ENCODE data around the gene TNIP1. TPM values are rescaled to one million over a fixed set of nuclear protein-coding genes. Genes with fewer than 3 reads are reported as not detected.

Gene TNIP1
- total RNA-seq, 4 donors from 2014 or later, result 63.9 to 296 (median 223) TPM

DNA sequence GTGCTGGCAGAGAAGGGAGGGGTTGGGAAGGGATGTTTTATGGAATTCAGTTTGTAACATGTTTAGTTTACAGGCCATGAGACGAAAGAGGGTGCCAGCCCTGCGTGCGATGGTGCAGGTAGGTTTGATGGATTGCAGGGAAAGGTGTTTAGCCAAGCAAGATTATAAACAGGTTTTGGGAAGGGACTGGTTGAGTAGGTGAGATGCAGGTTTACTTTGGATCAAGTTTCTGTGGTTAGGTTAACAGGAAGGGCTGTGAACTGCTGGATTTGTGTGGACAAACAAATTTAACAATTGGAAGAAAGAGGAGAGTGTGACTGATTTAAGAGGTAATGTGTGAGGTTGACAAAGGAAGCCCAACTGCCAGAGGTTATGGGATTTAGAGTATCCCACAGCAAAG lies 93.1 kb downstream of the TNIP1 start:
- H3K27ac ChIP-seq, result no peak overlapping the region
- H3K9me3 ChIP-seq, result no peaks in the 10 kb centered on the region
- H3K36me3 ChIP-seq, result no peaks in the 10 kb centered on the region
- intact Hi-C loops (cut with DNase I; ENCODE audit: low total_unique reads), result no loop called here
- H3K27me3 ChIP-seq, result no peaks in the 10 kb centered on the region
- no peak for TF ChIP-seq POLR2A (IDR thresholded peaks at IDR 0.05)
- no peak for TF ChIP-seq POLR2AphosphoS5 (IDR thresholded peaks at IDR 0.05)
- no peak for TF ChIP-seq EP300 (IDR thresholded peaks at IDR 0.05; ENCODE audit: low read depth)
- TF ChIP-seq, protein P1, sequence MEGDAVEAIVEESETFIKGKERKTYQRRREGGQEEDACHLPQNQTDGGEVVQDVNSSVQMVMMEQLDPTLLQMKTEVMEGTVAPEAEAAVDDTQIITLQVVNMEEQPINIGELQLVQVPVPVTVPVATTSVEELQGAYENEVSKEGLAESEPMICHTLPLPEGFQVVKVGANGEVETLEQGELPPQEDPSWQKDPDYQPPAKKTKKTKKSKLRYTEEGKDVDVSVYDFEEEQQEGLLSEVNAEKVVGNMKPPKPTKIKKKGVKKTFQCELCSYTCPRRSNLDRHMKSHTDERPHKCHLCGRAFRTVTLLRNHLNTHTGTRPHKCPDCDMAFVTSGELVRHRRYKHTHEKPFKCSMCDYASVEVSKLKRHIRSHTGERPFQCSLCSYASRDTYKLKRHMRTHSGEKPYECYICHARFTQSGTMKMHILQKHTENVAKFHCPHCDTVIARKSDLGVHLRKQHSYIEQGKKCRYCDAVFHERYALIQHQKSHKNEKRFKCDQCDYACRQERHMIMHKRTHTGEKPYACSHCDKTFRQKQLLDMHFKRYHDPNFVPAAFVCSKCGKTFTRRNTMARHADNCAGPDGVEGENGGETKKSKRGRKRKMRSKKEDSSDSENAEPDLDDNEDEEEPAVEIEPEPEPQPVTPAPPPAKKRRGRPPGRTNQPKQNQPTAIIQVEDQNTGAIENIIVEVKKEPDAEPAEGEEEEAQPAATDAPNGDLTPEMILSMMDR (IDR thresholded peaks at IDR 0.05), result no peak
- WGBS, 2 donors (ENCODE audit: low coverage in 1 of 2), result 80 to 92% methylated on average over 3 of the region's 3 CpGs
- in situ Hi-C loops (cut with MboI; ENCODE audit: low pct_ligation_motif_present in 1 of 4, low pct_unique_long_range_greater_than_20kb in 1 of 4, low sequenced_read_pairs in 3 of 4), result no loop called here
- DNase-seq, result no peak
- no peak overlapping the region for H3K4me3 ChIP-seq
- no peaks in the 10 kb centered on the region for H3K4me1 ChIP-seq

Other genes starting within 250 kb of the TNIP1 start
- under 1 TPM in 1 of 4 donors, not detected in 3; 0.82 TPM for gene IRGM, start 234.5 kb downstream of the TNIP1 start, total RNA-seq
- 1 to 10 TPM; 1.4 to 4.8 (median 3.2) TPM for gene ZNF300, start 176.1 kb downstream of the TNIP1 start, total RNA-seq
- 100 to 1,000 TPM; 252 to 758 (median 352) TPM for gene GPX3, start 60.4 kb downstream of the TNIP1 start, total RNA-seq
- 10 to 100 TPM; 19.1 to 79.0 (median 55.3) TPM for gene ANXA6, start 76.7 kb upstream of the TNIP1 start, total RNA-seq
- 10 to 100 TPM; 37.7 to 89.2 (median 62.1) TPM for gene CCDC69, start 143.1 kb upstream of the TNIP1 start, total RNA-seq
- 10 to 100 TPM in 2 of 4 donors, 1 to 10 TPM in 2; 5.6 to 19.5 (median 11.2) TPM for gene GM2A, start 172.2 kb upstream of the TNIP1 start, total RNA-seq
- not detected for gene SLC36A3, start 222.7 kb upstream of the TNIP1 start, total RNA-seq

All from transverse colon (tissue), 4 donors.